CD14-positive monocyte (primary cell): ENCODE data around the gene BLOC1S6. TPM values are rescaled to one million over a fixed set of nuclear protein-coding genes. Genes with fewer than 3 reads are reported as not detected.
A peak's percentile ranks its signal among the peaks of the same experiment; 100 is the strongest.

Experiments
- DNase-seq, 3 donors: peaks; one replicate each; pipeline ENCODE4 v3.0.0-alpha.2; 2011 to 2022
- H2AFZ ChIP-seq: 2 replicates; pipeline ENCODE4 v1.6.0; 2012; ENCODE audit warnings: mild to moderate bottlenecking, low read depth, low read length, inconsistent platforms; ENCODE audit not compliant: insufficient read depth, poor library complexity, severe bottlenecking
- H3K27ac ChIP-seq, 2 donors: 1 replicate in 1 of 2; 2 replicates in 1 of 2; pipeline ENCODE4 v1.5.1; 2012 to 2013; ENCODE audit warnings: low read length in 2 of 2, control low read depth in 1 of 2, inconsistent platforms in 1 of 2, low read depth in 1 of 2, mild to moderate bottlenecking in 1 of 2
- H3K27me3 ChIP-seq, 2 donors: one replicate each; pipeline versions ENCODE4 v1.6.0 to v1.6.1; 2011 to 2013; ENCODE audit warnings: low read length in 2 of 2; ENCODE audit not compliant: control insufficient read depth in 2 of 2, insufficient read depth in 2 of 2
- H3K36me3 ChIP-seq, 2 donors: replicated peaks in 1 of 2; 1 replicate in 1 of 2; 2 replicates in 1 of 2; pipeline versions ENCODE4 v1.5.1 to v1.6.1; 2012 to 2013; ENCODE audit warnings: low read length in 2 of 2, control low read depth in 1 of 2, inconsistent platforms in 1 of 2, mild to moderate bottlenecking in 1 of 2; ENCODE audit not compliant: insufficient read depth in 2 of 2, control insufficient read depth in 1 of 2
- H3K4me1 ChIP-seq, 2 donors: 1 replicate in 1 of 2; 2 replicates in 1 of 2; pipeline versions ENCODE4 v1.5.1 to v1.6.1; 2012 to 2013; ENCODE audit warnings: low read length in 2 of 2, control low read depth in 1 of 2, inconsistent platforms in 1 of 2, mild to moderate bottlenecking in 1 of 2, moderate library complexity in 1 of 2; ENCODE audit not compliant: insufficient read depth in 2 of 2, control insufficient read depth in 1 of 2
- H3K4me2 ChIP-seq: replicated peaks from 2 replicates; pipeline ENCODE3; 2012; ENCODE audit warnings: low read length, moderate library complexity, mild to moderate bottlenecking; ENCODE audit not compliant: poor library complexity, severe bottlenecking; ENCODE audit errors: extremely low read depth
- H3K4me3 ChIP-seq, 3 experiments: fragments of 200-600 bp in 1 of 3; sonication (generic) in 1 of 3; replicated peaks in 1 of 3; 1 replicate in 2 of 3; 2 replicates in 1 of 3; pipeline ENCODE4 v1.5.1; 2011 to 2013; ENCODE audit warnings: low read length in 3 of 3, mild to moderate bottlenecking in 3 of 3, control low read depth in 2 of 3, low read depth in 2 of 3, inconsistent platforms in 1 of 3, moderate library complexity in 1 of 3
- H3K79me2 ChIP-seq: 2 replicates; pipeline ENCODE4 v1.6.0; 2012; ENCODE audit warnings: mild to moderate bottlenecking, control low read depth, inconsistent platforms, low read length, moderate library complexity; ENCODE audit not compliant: insufficient read depth
- H3K9ac ChIP-seq: 2 replicates; pipeline ENCODE4 v1.6.0; 2017; ENCODE audit warnings: low read length, mild to moderate bottlenecking; ENCODE audit not compliant: insufficient read depth, poor library complexity, severe bottlenecking
- H3K9me3 ChIP-seq, 2 donors: replicated peaks in 1 of 2; 1 replicate in 1 of 2; 2 replicates in 1 of 2; pipeline versions ENCODE4 v1.5.1 to v1.6.1; 2012 to 2013; ENCODE audit warnings: low read length in 2 of 2, control low read depth in 1 of 2; ENCODE audit not compliant: control insufficient read depth in 1 of 2, insufficient read depth in 1 of 2
- H4K20me1 ChIP-seq: 2 replicates; pipeline ENCODE4 v1.6.0; 2012; ENCODE audit warnings: mild to moderate bottlenecking, low read length, control low read depth, moderate library complexity; ENCODE audit not compliant: insufficient read depth
- H3K27ac Mint-ChIP-seq, 7 donors: one replicate each; pipeline ENCODE4 v1.8.0; 2020; ENCODE audit warnings: mild to moderate bottlenecking in 7 of 7, mixed read lengths in 7 of 7, moderate library complexity in 6 of 7, inconsistent platforms in 2 of 7
- H3K27me3 Mint-ChIP-seq, 3 donors: one replicate each; pipeline ENCODE4 v1.8.0; 2021 to 2022; ENCODE audit warnings: low read depth in 3 of 3, mild to moderate bottlenecking in 3 of 3, mixed read lengths in 3 of 3, moderate library complexity in 3 of 3, inconsistent platforms in 1 of 3
- H3K36me3 Mint-ChIP-seq, 2 donors: one replicate each; pipeline ENCODE4 v1.8.0; 2020; ENCODE audit warnings: mixed read lengths in 2 of 2, inconsistent platforms in 1 of 2, mild to moderate bottlenecking in 1 of 2
- H3K4me1 Mint-ChIP-seq: one replicate; pipeline ENCODE4 v1.8.0; 2020; ENCODE audit warnings: mild to moderate bottlenecking, mixed read lengths
- H3K4me3 Mint-ChIP-seq, 2 donors: one replicate each; pipeline ENCODE4 v1.8.0; 2020; ENCODE audit warnings: mild to moderate bottlenecking in 2 of 2, mixed read lengths in 2 of 2, moderate library complexity in 1 of 2
- H3K9me3 Mint-ChIP-seq, 7 donors: one replicate each; pipeline ENCODE4 v1.8.0; 2020 to 2022; ENCODE audit warnings: mixed read lengths in 7 of 7, mild to moderate bottlenecking in 6 of 7, moderate library complexity in 6 of 7, inconsistent platforms in 2 of 7
- WGBS: methylation state at CpG from one replicate; pipeline ENCODE4 v1.1.5; 2013; ENCODE audit warnings: missing lambda C conversion rate; ENCODE audit not compliant: insufficient coverage; 5-methylcytosine and 5-hydroxymethylcytosine counted together
- intact Hi-C, 2 donors: fragments of 100-400 bp; cut with micrococcal nuclease; formaldehyde crosslinking; loops; one replicate each; pipeline versions ENCODE4 v1.15.0 to v1.15.1; 2023
- polyA plus RNA-seq, 3 donors: library from polyadenylated mRNA; depleted of rRNA in 1 of 3; unstranded in 2 of 3; stranded (reverse) in 1 of 3; fragments of 300-500 nt in 2 of 3; fragments of >200 nt in 1 of 3; fragmentation: Illumina TruSeq in 2 of 3; gene quantifications; 1 replicate in 2 of 3; 2 replicates in 1 of 3; pipeline ENCODE4 v1.2.3, GENCODE V29; 2012 to 2021
- TF ChIP-seq, protein P1 (sequence below): fragments of 200-600 bp; IDR thresholded peaks from one replicate; pipeline ENCODE4 v1.8.0; 2022; ENCODE audit warnings: antibody characterized with exemption, mild to moderate bottlenecking

BLOC1S6 gene
- polyA plus RNA-seq, 3 donors: 16.8 to 54.9 (median 47.9) TPM

- Histone ChIP-seq H3K9ac (no peak overlapping the region), H2AFZ (no peak overlapping the region), H3K79me2 (peaks cover 100% of the 10 kb centered on the region), H3K9me3 (peaks cover 0 to 2% of the 10 kb centered on the region in 2 donors), H3K4me1 (peaks cover 54 to 72% of the 10 kb centered on the region in 2 donors), H3K36me3 (peaks cover 2 to 18% of the 10 kb centered on the region in 2 donors), H3K27me3 (no peaks in the 10 kb centered on the region), H3K4me2 (no peak overlapping the region), H3K4me3 (no peak overlapping the region), H4K20me1 (peaks cover 96% of the 10 kb centered on the region), H3K27ac (no peak overlapping the region)
- 94% methylated on average over 35 of the region's 35 CpGs for WGBS
- no peak for DNase-seq
- Mint-ChIP-seq H3K36me3 (peaks cover 8 to 28% of the 10 kb centered on the region in 2 donors), H3K4me3 (no peak overlapping the region), H3K9me3 (peaks cover 0 to 7% (median 4%) of the 10 kb centered on the region in 7 donors), H3K27ac (peak overlapping the region in 2 of 7 donors; percentile 75 to 96), H3K4me1 (peaks cover 75% of the 10 kb centered on the region), H3K27me3 (peaks cover 0 to 2% (median 0%) of the 10 kb centered on the region in 3 donors)
- TF ChIP-seq, protein P1, sequence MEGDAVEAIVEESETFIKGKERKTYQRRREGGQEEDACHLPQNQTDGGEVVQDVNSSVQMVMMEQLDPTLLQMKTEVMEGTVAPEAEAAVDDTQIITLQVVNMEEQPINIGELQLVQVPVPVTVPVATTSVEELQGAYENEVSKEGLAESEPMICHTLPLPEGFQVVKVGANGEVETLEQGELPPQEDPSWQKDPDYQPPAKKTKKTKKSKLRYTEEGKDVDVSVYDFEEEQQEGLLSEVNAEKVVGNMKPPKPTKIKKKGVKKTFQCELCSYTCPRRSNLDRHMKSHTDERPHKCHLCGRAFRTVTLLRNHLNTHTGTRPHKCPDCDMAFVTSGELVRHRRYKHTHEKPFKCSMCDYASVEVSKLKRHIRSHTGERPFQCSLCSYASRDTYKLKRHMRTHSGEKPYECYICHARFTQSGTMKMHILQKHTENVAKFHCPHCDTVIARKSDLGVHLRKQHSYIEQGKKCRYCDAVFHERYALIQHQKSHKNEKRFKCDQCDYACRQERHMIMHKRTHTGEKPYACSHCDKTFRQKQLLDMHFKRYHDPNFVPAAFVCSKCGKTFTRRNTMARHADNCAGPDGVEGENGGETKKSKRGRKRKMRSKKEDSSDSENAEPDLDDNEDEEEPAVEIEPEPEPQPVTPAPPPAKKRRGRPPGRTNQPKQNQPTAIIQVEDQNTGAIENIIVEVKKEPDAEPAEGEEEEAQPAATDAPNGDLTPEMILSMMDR: no peak
- intact Hi-C loops: no loop called here
These were observed 63.8 kb downstream of the BLOC1S6 start for GRCh38 chr15:45650889-45651525.

DNA sequence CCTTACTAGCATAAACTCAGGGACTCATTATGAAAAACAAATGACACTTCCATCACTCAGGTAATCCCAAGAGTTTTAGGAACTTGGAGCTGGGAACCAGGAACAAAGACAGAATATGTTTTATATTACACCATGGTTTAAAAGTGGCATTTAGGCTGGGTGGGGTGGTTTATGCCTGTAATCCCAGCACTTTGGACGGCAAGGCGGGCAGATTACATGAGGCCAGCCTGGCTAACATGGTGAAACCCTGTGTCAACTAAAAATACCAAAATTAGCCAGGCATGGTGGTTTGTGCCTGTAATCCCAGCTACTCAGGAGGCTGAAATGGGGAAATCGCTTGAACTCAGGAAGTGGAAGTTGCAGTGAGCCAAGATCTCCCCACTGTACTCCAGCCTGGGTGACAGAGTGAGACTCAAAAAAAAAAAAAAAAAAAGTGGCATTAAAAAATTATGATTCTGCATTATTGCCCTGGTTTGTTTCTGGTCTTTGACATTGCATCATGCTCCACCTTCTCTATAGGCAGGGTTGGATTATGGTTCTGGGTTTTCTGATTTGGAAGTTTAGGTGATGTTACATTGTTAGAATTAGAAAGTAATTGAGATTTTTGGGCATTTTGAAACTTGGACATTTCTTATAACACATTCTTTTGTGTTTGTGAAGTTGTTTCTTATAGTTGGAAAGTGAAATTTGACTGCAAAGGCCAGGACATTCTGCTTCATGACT, 66.7 kb downstream of the BLOC1S6 start:
- Histone ChIP-seq H3K9ac (no peak overlapping the region), H4K20me1 (peaks cover 96% of the 10 kb centered on the region)
- H3K9me3 Mint-ChIP-seq: peaks cover 0 to 7% (median 4%) of the 10 kb centered on the region in 7 donors

More for the DNA sequence above, 66.7 kb downstream of the BLOC1S6 start:
- H3K27me3 Mint-ChIP-seq: no peaks in the 10 kb centered on the region
- H3K36me3 Mint-ChIP-seq: peaks cover 14 to 32% of the 10 kb centered on the region in 2 donors
- peak; percentile 65 to 88 (median 77) for DNase-seq
- Histone ChIP-seq H3K79me2 (peaks cover 100% of the 10 kb centered on the region), H2AFZ (no peak overlapping the region), H3K36me3 (peaks cover 7 to 29% of the 10 kb centered on the region in 2 donors), H3K27ac (peak overlapping the region; percentile 65 to 77), H3K4me1 (peaks cover 44 to 54% of the 10 kb centered on the region in 2 donors), H3K4me2 (peak overlapping the region; percentile 40), H3K4me3 (peak overlapping the region in 1 of 3 experiments; percentile 7), H3K27me3 (no peaks in the 10 kb centered on the region), H3K9me3 (peaks cover 0 to 2% of the 10 kb centered on the region in 2 donors)
- TF ChIP-seq, protein P1: no peak
- WGBS: no CpG with 5 or more reads among the region's 3 CpGs
- peak overlapping the region; percentile 76 to 93 (median 91) for H3K27ac Mint-ChIP-seq
- intact Hi-C loops: loop anchor here in 1 of 2 donors (1.0 to 2.0 kb wide), 2 partner anchors 11 to 15 kb away; no protein-coding TSS in a partner anchor
- peaks cover 67% of the 10 kb centered on the region for H3K4me1 Mint-ChIP-seq
- H3K4me3 Mint-ChIP-seq: peak overlapping the region in 1 of 2 donors; percentile 66
